Activated naive CD8-positive, alpha-beta T cell treated with anti-CD3 and anti-CD28 coated beads for 36 hours (primary cell): ENCODE measurements around the gene C1orf226. TPM values are rescaled to one million over a fixed set of nuclear protein-coding genes. Genes with fewer than 3 reads are reported as not detected.
"Not testable (repeated sequence)": the region's sequence is repeated elsewhere in the genome, so short reads cannot be mapped to it uniquely, and the experiment has no call there.

Source experiments
- DNase-seq: peaks from one replicate; pipeline ENCODE4 v3.0.0; 2021
- H3K27ac Mint-ChIP-seq: one replicate; pipeline ENCODE4 v1.8.0; 2022; ENCODE audit warnings: mild to moderate bottlenecking, moderate library complexity, mixed read lengths
- H3K27me3 Mint-ChIP-seq: one replicate; pipeline ENCODE4 v1.8.0; 2022; ENCODE audit warnings: mild to moderate bottlenecking, mixed read lengths
- H3K36me3 Mint-ChIP-seq: one replicate; pipeline ENCODE4 v1.8.0; 2021; ENCODE audit warnings: mild to moderate bottlenecking, mixed read lengths
- H3K4me1 Mint-ChIP-seq: one replicate; pipeline ENCODE4 v1.8.0; 2021; ENCODE audit warnings: mixed read lengths
- H3K4me3 Mint-ChIP-seq: one replicate; pipeline ENCODE4 v1.8.0; 2022; ENCODE audit warnings: mild to moderate bottlenecking, moderate library complexity, mixed read lengths
- H3K9me3 Mint-ChIP-seq: one replicate; pipeline ENCODE4 v1.8.0; 2022; ENCODE audit warnings: mixed read lengths
- total RNA-seq, 2 experiments: library from RNA; stranded (reverse); gene quantifications; one replicate each; pipeline ENCODE4 v1.2.3, GENCODE V29; 2021

C1orf226 gene
- total RNA-seq, 2 experiments from 2014 or later = 0.14 to 0.44 TPM

DNA sequence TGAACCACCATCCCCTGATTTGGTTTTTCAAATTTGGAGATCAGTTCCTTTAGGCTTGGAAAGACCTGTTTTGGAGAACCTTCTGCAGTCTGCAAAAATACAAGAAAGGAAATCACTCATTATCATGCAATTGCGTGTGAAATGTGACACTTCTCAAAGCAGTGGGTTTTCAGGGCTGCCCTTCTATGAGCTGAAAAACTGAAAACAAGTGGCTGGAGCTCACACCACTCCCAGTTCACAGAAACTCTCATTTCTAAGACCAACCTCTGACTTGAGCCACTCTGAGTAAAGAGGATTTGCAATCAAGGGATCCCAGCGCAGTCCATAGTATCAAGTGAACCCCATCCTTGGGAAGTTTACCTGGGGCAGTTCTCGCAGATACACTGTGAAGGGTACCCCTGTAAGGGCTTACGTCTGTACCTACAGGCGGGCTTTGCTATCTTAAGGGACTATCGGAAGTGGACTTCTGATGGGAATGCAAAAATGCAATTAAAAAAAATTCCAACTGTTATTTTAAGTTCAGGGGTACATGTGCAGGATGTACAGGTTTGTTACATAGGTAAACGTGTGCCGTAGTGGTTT, 17.6 kb downstream of the C1orf226 start:
- Mint-ChIP-seq H3K4me1 (no peaks in the 10 kb centered on the region), H3K9me3 (no peaks in the 10 kb centered on the region), H3K4me3 (no peak overlapping the region), H3K36me3 (no peaks in the 10 kb centered on the region), H3K27ac (no peak overlapping the region), H3K27me3 (peaks cover 33% of the 10 kb centered on the region)
- no peak for DNase-seq

DNA sequence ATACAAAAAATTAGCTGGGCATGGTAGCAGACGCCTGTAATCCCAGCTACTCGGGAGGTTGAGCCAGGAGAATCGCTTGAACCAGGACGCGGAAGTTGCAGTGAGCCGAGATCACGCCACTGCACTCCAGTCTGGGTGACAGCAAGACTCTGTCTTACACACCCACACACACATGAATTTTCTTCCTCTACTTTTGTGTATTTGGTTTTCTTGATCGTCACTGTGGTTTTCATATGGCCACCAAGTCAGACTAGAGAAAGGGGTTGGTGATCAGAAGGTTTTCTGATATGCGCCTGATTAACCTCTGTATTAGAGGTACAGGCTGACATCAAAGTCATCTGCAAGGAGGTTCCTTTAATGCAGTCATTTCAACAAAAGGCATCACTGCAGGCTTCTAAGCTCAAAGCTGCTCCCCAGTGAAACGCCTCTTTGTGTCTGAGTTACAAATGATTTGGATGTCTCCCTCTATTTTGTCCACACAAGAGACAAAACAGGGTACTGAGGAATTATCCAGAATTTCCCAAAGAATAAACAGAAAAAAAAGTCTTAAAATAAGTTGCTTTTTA, 19.3 kb downstream of the C1orf226 start:
- no peak overlapping the region for H3K27ac Mint-ChIP-seq
- H3K36me3 Mint-ChIP-seq = no peaks in the 10 kb centered on the region
- no peaks in the 10 kb centered on the region for H3K9me3 Mint-ChIP-seq
- H3K27me3 Mint-ChIP-seq = peaks cover 32% of the 10 kb centered on the region
- no peaks in the 10 kb centered on the region for H3K4me1 Mint-ChIP-seq
- DNase-seq = no peak
- H3K4me3 Mint-ChIP-seq = no peak overlapping the region

GRCh38 chr1:162404550-162405160, 23.1 kb downstream of the C1orf226 start:
- Mint-ChIP-seq H3K36me3 (no peaks in the 10 kb centered on the region), H3K4me3 (no peak overlapping the region), H3K27ac (no peak overlapping the region), H3K4me1 (no peaks in the 10 kb centered on the region), H3K27me3 (peaks cover 14% of the 10 kb centered on the region), H3K9me3 (no peaks in the 10 kb centered on the region)
- DNase-seq = no peak

GRCh38 chr1:162405800-162406199, 24.3 kb downstream of the C1orf226 start:
- H3K9me3 Mint-ChIP-seq = no peaks in the 10 kb centered on the region
- H3K4me1 Mint-ChIP-seq = no peaks in the 10 kb centered on the region
- peaks cover 14% of the 10 kb centered on the region for H3K27me3 Mint-ChIP-seq
- no peak overlapping the region for H3K27ac Mint-ChIP-seq
- no peaks in the 10 kb centered on the region for H3K36me3 Mint-ChIP-seq
- no peak for DNase-seq
- H3K4me3 Mint-ChIP-seq = no peak overlapping the region

DNA sequence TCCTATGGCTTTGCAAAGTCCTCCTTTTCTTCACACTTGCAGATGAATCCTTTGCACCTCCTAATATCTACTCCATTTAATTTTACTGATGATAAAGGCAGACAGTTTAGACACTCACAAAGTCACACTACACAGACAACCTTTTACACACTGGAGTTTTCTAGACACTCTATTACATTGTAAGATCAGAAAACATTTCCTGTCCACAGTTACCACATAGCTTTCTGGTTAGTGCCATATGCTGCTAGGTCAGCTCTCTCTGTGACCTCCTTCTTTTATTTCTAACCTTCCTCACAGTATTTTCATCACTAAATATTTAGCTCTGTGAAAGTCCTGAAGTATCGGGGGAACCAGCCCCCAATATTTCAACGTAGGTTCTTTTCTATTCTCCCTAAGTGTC, 25.3 kb downstream of the C1orf226 start:
- no peak overlapping the region for H3K27ac Mint-ChIP-seq
- H3K9me3 Mint-ChIP-seq = no peaks in the 10 kb centered on the region
- H3K4me3 Mint-ChIP-seq = no peak overlapping the region
- no peaks in the 10 kb centered on the region for H3K4me1 Mint-ChIP-seq
- no peaks in the 10 kb centered on the region for H3K36me3 Mint-ChIP-seq
- DNase-seq = no peak
- H3K27me3 Mint-ChIP-seq = peaks cover 17% of the 10 kb centered on the region

DNA sequence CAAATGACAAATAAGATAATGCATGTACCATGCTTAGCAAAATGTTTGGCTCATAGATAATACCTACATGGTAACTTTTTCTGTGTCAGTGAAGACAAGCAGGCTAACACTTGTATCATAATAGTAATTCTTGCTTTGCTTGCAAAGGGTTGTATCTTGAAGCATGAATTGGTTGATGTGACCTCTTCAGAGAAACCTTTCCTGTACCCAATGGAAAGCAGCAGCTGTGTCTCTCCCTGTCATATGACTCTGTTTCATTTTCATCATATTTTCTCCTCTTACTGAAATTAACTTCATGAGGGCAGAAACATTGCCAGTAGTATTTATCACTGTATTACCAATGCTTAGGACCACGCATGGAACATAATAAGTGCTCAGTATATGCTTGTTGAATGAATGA, 26.0 kb downstream of the C1orf226 start:
- no peak for DNase-seq
- H3K36me3 Mint-ChIP-seq = no peaks in the 10 kb centered on the region
- no peak overlapping the region for H3K4me3 Mint-ChIP-seq
- H3K9me3 Mint-ChIP-seq = no peaks in the 10 kb centered on the region
- no peaks in the 10 kb centered on the region for H3K4me1 Mint-ChIP-seq
- H3K27me3 Mint-ChIP-seq = peaks cover 14% of the 10 kb centered on the region
- H3K27ac Mint-ChIP-seq = no peak overlapping the region

DNA sequence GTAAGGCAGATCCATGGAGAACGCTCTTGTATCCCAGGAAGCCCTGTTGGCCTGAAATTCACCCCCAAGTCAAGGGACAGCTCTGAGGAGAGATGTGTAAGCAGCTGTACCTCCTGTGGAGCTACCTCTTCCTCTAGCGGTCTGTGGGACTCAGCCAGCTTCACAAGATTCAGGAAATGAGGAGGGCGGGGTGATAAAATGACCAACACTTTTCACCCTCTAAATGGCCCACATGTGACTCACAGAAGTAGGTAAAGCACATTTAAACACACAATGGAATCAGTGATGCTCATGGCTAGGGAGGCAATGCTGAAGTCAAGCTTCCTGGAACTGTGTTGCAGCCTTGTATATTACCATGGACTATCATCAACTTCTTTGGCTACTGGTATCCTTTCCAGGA, 30.5 kb downstream of the C1orf226 start, which contains the start of gene SH2D1B:
SH2D1B (minus strand) TSS at position 135 of the 400 bp plus-strand sequence; CDS start at position 15, 120 bp downstream.
- no peak within 1 kb of the TSS for H3K4me3 Mint-ChIP-seq
- H3K36me3 Mint-ChIP-seq = no peaks in the 10 kb centered on the region
- no peak for DNase-seq
- H3K27ac Mint-ChIP-seq = no peak within 1 kb of the TSS
- H3K4me1 Mint-ChIP-seq = no peaks in the 10 kb centered on the region
- H3K27me3 Mint-ChIP-seq = peaks cover 20% of the 10 kb centered on the region
- no peaks in the 10 kb centered on the region for H3K9me3 Mint-ChIP-seq

- no peaks in the 10 kb centered on the region for H3K4me1 Mint-ChIP-seq
- no peak overlapping the region for H3K27ac Mint-ChIP-seq
- no peaks in the 10 kb centered on the region for H3K36me3 Mint-ChIP-seq
- H3K9me3 Mint-ChIP-seq = no peaks in the 10 kb centered on the region
- H3K4me3 Mint-ChIP-seq = no peak overlapping the region
- peaks cover 29% of the 10 kb centered on the region for H3K27me3 Mint-ChIP-seq
- DNase-seq = no peak
Observed at GRCh38 chr1:162416215-162416614, 34.7 kb downstream of the C1orf226 start.

GRCh38 chr1:162416909-162417308, 35.4 kb downstream of the C1orf226 start:
- H3K36me3 Mint-ChIP-seq = no peaks in the 10 kb centered on the region
- H3K4me3 Mint-ChIP-seq = no peak overlapping the region
- DNase-seq = no peak
- H3K9me3 Mint-ChIP-seq = no peaks in the 10 kb centered on the region
- peaks cover 30% of the 10 kb centered on the region for H3K27me3 Mint-ChIP-seq
- no peak overlapping the region for H3K27ac Mint-ChIP-seq
- no peaks in the 10 kb centered on the region for H3K4me1 Mint-ChIP-seq

DNA sequence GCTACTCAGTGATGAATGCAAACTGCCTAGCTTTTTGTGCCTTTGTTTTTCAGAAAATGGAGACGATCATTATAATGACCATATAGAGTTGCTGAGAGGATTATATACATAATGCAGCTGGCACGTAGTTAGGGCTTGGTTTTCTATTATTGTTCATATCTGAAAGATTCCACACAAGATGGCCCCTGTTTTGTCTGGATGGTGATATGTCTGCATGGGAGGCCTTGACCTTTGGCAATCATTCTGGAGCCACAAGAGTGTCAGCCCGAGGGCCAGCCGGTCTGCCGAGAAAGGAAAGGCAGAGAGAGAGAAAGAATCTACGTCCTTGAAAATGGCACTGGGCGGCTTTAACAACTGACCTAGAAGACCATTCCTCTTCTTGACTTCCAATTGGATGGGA, 36.1 kb downstream of the C1orf226 start:
- H3K36me3 Mint-ChIP-seq = no peaks in the 10 kb centered on the region
- H3K4me1 Mint-ChIP-seq = no peaks in the 10 kb centered on the region
- H3K27me3 Mint-ChIP-seq = peaks cover 37% of the 10 kb centered on the region
- H3K9me3 Mint-ChIP-seq = no peaks in the 10 kb centered on the region
- no peak for DNase-seq
- no peak overlapping the region for H3K27ac Mint-ChIP-seq
- no peak overlapping the region for H3K4me3 Mint-ChIP-seq

GRCh38 chr1:162418584-162418983, 37.1 kb downstream of the C1orf226 start:
- H3K36me3 Mint-ChIP-seq, H3K9me3 Mint-ChIP-seq, H3K4me1 Mint-ChIP-seq, H3K27ac Mint-ChIP-seq, H3K4me3 Mint-ChIP-seq, DNase-seq: not testable (repeated sequence)
- peaks cover 38% of the 10 kb centered on the region for H3K27me3 Mint-ChIP-seq

DNA sequence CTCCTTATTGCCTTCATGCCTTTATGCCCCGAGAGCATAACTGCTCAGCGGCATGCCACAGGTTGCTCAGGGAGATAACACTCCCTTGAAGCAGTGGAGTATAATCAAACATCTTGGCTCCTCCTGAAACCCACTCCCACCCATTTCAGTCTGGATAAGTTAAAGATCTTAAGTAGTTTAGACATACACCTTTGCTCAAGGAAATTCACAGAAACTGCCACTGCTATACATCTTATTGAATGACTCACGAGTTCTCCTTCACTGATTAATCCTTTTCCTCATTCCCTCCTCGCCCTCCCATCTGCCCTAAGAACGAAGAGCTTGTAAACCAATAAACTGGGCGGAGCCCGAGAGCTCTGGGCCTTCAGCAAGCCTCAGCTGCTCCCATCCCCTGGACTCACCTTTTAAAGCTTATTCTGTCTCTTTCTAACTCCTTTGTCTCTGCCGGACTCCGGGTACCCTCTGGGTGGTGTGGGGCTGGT, 38.0 kb downstream of the C1orf226 start:
- H3K36me3 Mint-ChIP-seq, H3K4me1 Mint-ChIP-seq, H3K4me3 Mint-ChIP-seq, H3K27ac Mint-ChIP-seq, DNase-seq, H3K9me3 Mint-ChIP-seq: not testable (repeated sequence)
- peaks cover 42% of the 10 kb centered on the region for H3K27me3 Mint-ChIP-seq

- peaks cover 2% of the 10 kb centered on the region for H3K9me3 Mint-ChIP-seq
- H3K27me3 Mint-ChIP-seq = peaks cover 42% of the 10 kb centered on the region
- H3K4me3 Mint-ChIP-seq = no peak overlapping the region
- no peak overlapping the region for H3K27ac Mint-ChIP-seq
- H3K4me1 Mint-ChIP-seq = no peaks in the 10 kb centered on the region
- no peak for DNase-seq
- no peaks in the 10 kb centered on the region for H3K36me3 Mint-ChIP-seq
Observed at GRCh38 chr1:162420120-162420519, 38.6 kb downstream of the C1orf226 start.

DNA sequence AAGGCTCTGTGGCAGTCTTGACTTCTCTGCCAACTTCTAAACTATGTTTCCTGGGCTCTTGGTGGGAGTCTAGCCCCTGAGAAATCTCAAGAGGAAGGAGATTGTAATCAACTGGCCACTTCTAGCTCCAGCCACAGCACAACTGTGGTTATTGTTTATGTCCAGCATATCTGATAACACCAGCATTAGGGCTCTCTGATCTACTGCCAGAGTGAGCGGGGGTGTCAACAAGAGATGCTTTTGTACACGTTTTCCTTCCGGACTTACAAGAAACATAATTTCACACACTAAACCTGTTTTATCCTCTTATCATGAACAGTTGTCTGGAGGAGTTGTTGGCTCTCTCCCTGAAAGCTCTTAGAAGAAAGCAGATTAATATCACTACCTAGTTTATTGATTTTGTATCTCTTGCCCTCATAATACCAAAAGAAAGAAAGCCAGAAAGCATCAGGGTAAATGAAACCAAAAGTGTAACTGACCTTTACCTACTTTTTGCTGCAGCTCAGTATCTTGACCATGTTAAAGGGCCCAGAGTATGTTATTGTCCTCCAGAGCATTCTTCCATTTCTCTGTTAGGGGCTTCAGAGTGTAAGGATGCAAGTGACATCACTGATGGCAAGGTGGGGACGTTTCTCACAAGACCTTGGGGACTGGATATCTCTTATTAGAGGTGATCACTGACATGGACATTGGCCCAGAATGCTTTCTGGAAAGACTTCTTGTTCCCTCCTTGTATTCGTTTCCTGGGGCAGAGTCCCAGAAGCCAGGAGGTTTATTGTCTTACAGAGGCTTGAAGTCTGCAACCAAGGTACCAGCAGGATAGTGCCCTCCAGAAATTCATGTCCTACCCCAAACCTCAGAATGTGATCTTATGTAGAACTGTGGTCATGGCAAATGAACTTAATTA, 40.0 kb downstream of the C1orf226 start:
- peaks cover 2% of the 10 kb centered on the region for H3K9me3 Mint-ChIP-seq
- H3K27me3 Mint-ChIP-seq = peaks cover 40% of the 10 kb centered on the region
- no peaks in the 10 kb centered on the region for H3K4me1 Mint-ChIP-seq
- H3K4me3 Mint-ChIP-seq = no peak overlapping the region
- DNase-seq = no peak
- H3K27ac Mint-ChIP-seq = no peak overlapping the region
- no peaks in the 10 kb centered on the region for H3K36me3 Mint-ChIP-seq
